ENCODE data around the gene NPEPPS.

- TF ChIP-seq, protein P1, sequence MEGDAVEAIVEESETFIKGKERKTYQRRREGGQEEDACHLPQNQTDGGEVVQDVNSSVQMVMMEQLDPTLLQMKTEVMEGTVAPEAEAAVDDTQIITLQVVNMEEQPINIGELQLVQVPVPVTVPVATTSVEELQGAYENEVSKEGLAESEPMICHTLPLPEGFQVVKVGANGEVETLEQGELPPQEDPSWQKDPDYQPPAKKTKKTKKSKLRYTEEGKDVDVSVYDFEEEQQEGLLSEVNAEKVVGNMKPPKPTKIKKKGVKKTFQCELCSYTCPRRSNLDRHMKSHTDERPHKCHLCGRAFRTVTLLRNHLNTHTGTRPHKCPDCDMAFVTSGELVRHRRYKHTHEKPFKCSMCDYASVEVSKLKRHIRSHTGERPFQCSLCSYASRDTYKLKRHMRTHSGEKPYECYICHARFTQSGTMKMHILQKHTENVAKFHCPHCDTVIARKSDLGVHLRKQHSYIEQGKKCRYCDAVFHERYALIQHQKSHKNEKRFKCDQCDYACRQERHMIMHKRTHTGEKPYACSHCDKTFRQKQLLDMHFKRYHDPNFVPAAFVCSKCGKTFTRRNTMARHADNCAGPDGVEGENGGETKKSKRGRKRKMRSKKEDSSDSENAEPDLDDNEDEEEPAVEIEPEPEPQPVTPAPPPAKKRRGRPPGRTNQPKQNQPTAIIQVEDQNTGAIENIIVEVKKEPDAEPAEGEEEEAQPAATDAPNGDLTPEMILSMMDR (IDR thresholded peaks at IDR 0.05) = no peak
- no peak for TF ChIP-seq EZH2phosphoT487 (IDR thresholded peaks at IDR 0.05)
Observed at GRCh38 chr17:47643116-47643515, 112.2 kb downstream of the NPEPPS start.

Measured in neural progenitor cell (in vitro differentiated cells).